HG03196 (cell line): ENCODE data around the gene IARS1.

Experiments used
- ATAC-seq: cut with Tn5 transposase; IDR thresholded peaks from one replicate; pipeline ENCODE4 v1.9.1; 2021; ENCODE audit not compliant: unreplicated experiment

IARS1 gene

GRCh38 chr9:92295827-92296258 is 2.3 kb upstream of the IARS1 start:
- no peak for ATAC-seq

GRCh38 chr9:92295240-92295790 is 1.8 kb upstream of the IARS1 start:
- ATAC-seq: no peak

GRCh38 chr9:92294297-92294676 is 790 bp upstream of the IARS1 start:
- ATAC-seq: no peak

- ATAC-seq: no peak
Observed at GRCh38 chr9:92293075-92293354, 482 bp downstream of the IARS1 start.

GRCh38 chr9:92292338-92293074 is 991 bp downstream of the IARS1 start:
- ATAC-seq: no peak

GRCh38 chr9:92291577-92291976 is 1.9 kb downstream of the IARS1 start:
- no peak for ATAC-seq

GRCh38 chr9:92290785-92291429 is 2.6 kb downstream of the IARS1 start:
- ATAC-seq: no peak

- ATAC-seq: no peak
Observed at GRCh38 chr9:92289708-92290390, 3.6 kb downstream of the IARS1 start.

GRCh38 chr9:92279302-92279701 is 14.2 kb downstream of the IARS1 start:
- ATAC-seq: no peak

GRCh38 chr9:92278110-92278509 is 15.4 kb downstream of the IARS1 start:
- ATAC-seq: no peak

- no peak for ATAC-seq
Observed at GRCh38 chr9:92276331-92277032, 17.0 kb downstream of the IARS1 start.

GRCh38 chr9:92275541-92275940 is 18.0 kb downstream of the IARS1 start:
- ATAC-seq: no peak

- no peak for ATAC-seq
Observed at GRCh38 chr9:92270511-92270910, 23.0 kb downstream of the IARS1 start.

- no peak for ATAC-seq
Observed at GRCh38 chr9:92266486-92266885, 27.0 kb downstream of the IARS1 start.

- no peak for ATAC-seq
Observed at GRCh38 chr9:92265154-92265553, 28.3 kb downstream of the IARS1 start.

- no peak for ATAC-seq
Observed at GRCh38 chr9:92263131-92263530, 30.4 kb downstream of the IARS1 start.

GRCh38 chr9:92257327-92257726 is 36.2 kb downstream of the IARS1 start:
- ATAC-seq: no peak

- ATAC-seq: no peak
Observed at GRCh38 chr9:92254381-92255337, 38.8 kb downstream of the IARS1 start.

- ATAC-seq: no peak
Observed at GRCh38 chr9:92253656-92254055, 39.8 kb downstream of the IARS1 start.

GRCh38 chr9:92247981-92248380 is 45.5 kb downstream of the IARS1 start:
- ATAC-seq: no peak
